Breast epithelium (tissue), 3 donors: Measurements from ENCODE around the gene CDKN2B-AS1.

Experiments used
- CTCF ChIP-seq, 3 donors: fragments of 450-650 bp; IDR thresholded peaks; one replicate each; pipeline ENCODE4 v1.5.1; 2016 to 2017; ENCODE audit warnings: antibody characterized with exemption in 3 of 3, mild to moderate bottlenecking in 3 of 3, moderate library complexity in 3 of 3
- POLR2A ChIP-seq: fragments of 450-650 bp; IDR thresholded peaks from one replicate; pipeline ENCODE4 v1.6.1; 2016; ENCODE audit warnings: antibody characterized with exemption, mild to moderate bottlenecking, moderate library complexity
- POLR2AphosphoS5 ChIP-seq, 3 donors: sonication (generic); formaldehyde crosslinking; IDR thresholded peaks; one replicate each; pipeline ENCODE4 v1.6.1; 2017; ENCODE audit warnings: antibody characterized with exemption in 3 of 3

GRCh38 chr9:22143799-22144625 lies 149.4 kb downstream of the CDKN2B-AS1 start:
- TF ChIP-seq CTCF (IDR thresholded peaks at IDR 0.05) = no peak
- TF ChIP-seq POLR2A = no peak
- no peak for TF ChIP-seq POLR2AphosphoS5 (IDR thresholded peaks at IDR 0.05)
